NT2/D1 (cell line): ENCODE results near the gene QPCT.

ENCODE experiments used
- SUZ12 ChIP-seq: IDR thresholded peaks from 2 replicates; pipeline ENCODE4 v1.6.1; 2011; ENCODE audit not compliant: insufficient read length, insufficient read depth; ENCODE audit errors: extremely low read depth
- YY1 ChIP-seq: IDR thresholded peaks from 2 replicates; pipeline ENCODE4 v1.6.1; 2011; ENCODE audit not compliant: insufficient read length, insufficient read depth
- ZNF274 ChIP-seq: IDR thresholded peaks from 2 replicates; pipeline ENCODE4 v1.6.1; 2011; ENCODE audit warnings: mild to moderate bottlenecking, low read depth, low read length

GRCh38 chr2:37375741-37376288 is 31.4 kb downstream of the QPCT start:
- TF ChIP-seq YY1 (no peak), ZNF274 (no peak), SUZ12 (no peak)
